GM04504 (cell line): ENCODE results near the gene USP3.
"Not testable (repeated sequence)": the region's sequence is repeated elsewhere in the genome, so short reads cannot be mapped to it uniquely, and the experiment has no call there.

Experiments
- DNase-seq: peaks from one replicate; pipeline ENCODE4 v3.0.0-alpha.2; 2012; ENCODE audit warnings: low read depth

USP3 gene

DNA sequence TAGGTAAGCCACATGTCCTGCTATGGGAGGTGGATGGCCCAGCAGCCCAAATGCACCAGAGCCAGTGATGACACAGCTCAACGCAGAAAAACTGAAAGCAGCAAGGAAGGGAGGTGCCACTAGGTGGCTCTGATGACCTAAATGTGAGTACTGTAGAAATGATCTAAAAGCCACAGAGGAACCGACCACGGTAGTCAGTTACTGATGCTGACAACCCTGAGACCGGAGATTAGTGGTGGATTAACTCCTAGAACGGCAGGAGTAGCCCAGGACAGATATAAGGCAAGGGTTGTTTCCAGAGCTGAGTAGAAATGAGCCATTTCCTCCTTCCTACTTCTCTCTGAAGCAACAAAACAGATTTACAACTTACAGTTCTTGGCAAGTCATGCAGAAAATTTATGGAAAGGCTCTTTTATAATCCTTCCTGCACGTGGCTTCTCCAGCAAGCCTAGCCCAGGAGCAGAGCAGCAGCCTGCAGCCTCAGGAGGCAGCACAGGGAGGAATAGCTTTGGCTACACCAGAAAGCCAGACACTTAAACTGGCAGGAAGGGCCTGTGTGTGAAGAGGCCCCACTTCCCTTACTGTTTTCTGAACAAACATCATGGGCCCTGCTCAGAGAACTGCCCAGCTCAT is 105.9 kb downstream of the USP3 start:
- DNase-seq, result peak; percentile 72

DNA sequence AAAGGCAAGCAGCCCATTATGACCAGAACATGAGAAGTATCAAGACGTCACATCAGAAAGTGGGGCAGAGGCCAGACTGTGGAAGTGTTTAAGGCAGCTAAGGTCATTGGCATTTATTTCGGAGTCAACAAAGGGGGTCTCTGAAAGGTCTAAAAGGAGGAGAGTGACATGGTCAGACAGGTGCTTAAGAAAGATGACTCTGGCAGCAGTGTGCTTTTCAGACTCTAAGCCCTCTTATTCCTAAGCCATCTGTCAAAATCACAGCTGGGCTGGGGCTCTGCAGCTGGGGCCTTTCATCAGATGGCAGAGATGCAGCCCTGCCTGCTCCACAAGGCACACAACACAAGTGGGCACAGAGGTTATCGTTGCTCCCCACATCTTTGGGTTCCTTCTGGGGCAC is 106.8 kb downstream of the USP3 start:
- DNase-seq, result no peak

DNA sequence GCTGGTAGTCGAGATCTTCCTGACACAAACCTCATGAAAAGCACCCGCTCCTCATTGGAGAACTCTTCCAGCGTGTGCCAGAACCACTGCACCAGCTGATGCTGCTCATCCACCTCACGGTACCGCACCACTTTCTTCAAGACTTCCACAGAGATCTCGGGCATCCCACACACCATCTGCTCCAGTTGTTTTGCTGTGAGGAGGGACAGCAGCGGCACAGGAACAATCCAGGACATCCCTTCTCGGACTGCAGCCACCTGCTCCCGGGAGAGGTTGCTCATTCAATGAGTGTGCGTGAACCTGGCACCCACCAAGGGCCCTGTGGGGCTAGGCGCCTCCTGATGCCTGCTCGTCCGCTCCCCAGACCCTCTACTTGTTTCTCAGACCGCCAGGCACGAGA is 107.9 kb downstream of the USP3 start:
- no peak for DNase-seq

DNA sequence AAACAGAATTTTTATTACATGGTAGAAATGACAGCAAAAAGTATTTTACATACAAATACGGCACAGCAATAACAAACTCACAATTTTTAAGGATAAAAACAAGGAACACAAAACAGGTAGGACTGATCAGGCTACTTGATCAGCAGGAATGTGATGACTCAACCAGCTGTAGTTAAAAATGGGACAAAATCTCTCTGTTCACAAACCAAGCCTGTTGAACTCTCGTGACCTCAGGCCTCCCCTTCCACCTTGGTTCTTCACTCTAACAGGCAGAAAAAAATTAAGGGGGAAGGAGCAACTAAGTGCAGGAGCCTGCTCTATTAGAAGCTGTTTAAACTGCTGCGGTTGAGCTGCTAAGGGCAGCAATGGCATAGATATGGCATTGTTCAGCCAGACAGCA is 111.5 kb downstream of the USP3 start:
- no peak for DNase-seq

DNA sequence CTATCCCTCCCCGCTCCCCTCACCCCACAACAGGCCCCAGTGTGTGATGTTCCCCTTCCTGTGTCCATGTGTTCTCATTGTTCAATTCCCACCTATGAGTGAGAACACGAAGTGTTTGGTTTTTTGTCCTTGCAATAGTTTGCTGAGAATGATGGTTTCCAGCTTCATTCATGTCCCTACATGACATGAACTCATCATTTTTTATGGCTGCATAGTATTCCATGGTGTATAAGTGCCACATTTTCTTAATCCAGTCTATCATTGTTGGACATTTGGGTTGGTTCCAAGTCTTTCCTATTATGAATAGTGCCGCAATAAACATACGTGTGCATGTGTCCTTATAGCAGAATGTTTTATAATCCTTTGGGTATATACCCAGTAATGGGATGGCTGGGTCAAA is 112.8 kb downstream of the USP3 start:
- DNase-seq, result not testable (repeated sequence)

DNA sequence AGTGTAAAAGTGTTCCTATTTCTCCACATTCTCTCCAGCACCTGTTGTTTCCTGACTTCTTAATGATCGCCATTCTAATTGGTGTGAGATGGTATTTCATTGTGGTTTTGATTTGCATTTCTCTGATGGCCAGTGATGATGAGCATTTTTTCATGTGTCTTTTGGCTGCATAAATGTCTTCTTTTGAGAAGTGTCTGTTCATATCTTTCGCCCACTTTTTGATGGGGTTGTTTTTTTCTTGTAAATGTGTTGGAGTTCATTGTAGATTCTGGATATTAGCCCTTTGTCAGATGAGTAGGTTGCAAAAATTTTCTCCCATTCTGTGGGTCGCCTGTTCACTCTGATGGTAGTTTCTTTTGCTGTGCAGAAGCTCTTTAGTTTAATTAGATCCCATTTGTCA is 113.2 kb downstream of the USP3 start:
- not testable (repeated sequence) for DNase-seq

DNA sequence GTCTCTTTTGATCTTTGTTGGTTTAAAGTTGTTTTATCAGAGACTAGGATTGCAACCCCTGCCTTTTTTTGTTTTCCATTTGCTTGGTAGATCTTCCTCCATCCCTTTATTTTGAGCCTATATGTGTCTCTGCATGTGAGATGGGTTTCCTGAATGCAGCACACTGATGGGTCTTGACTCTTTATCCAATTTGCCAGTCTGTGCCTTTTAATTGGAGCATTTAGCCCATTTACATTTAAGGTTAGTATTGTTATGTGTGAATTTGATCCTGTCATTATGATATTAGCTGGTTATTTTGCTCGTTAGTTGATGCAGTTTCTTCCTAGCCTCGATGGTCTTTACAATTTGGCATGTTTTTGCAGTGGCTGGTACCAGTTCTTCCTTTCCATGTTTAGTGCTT is 116.4 kb downstream of the USP3 start:
- not testable (repeated sequence) for DNase-seq

DNA sequence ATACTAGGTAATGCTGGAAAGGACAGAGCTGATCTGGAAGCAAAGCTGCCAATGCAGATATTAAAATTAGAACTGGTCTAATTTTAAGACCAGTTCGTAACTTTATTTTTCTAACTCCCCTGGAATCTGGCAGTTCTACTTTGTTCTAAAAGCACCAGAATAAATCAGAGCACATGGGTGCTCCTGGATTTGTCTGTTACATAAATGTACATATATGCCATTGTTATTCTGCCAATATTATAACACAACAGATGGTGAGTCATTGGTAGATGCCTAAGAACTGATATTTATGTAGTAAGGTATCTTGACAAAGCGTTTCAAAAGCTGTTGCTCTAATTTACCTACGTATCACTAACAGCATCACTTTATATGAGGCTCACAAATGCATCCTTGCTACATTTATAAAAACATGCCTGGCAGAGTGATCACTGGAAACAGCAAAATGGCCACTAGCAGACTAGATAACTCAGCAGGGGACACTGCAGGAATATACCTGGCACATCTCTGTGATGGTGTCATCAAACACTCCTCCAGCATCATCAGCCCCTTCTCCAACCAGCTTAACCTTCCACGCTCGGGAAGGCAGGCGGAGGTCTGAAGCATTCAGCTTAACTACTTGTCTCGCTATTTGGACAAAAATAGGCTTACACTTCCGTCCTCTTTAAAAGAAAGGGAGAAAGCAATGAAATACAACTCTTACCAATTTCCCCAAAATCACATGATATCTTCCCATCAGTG is 119.0 kb downstream of the USP3 start:
- no peak for DNase-seq

DNA sequence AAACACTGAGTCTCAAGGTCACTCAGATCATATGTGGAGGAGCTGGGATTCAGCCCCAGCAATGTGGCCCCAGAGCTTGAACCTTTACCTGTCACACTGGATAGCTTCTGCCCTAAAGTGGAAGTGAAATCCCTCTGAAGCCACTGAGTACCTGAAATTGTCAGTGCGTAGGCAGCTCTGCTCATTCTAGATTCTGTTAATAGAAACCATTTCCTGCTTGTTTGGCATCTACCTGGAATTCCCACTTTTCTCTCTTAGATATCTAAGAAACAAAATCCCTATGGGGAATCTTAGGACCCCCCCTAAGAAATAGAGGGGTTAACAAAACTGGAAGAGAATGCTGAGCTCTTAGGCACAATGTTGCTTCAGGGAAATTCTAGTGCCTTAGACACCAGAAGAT is 122.6 kb downstream of the USP3 start:
- no peak for DNase-seq

DNA sequence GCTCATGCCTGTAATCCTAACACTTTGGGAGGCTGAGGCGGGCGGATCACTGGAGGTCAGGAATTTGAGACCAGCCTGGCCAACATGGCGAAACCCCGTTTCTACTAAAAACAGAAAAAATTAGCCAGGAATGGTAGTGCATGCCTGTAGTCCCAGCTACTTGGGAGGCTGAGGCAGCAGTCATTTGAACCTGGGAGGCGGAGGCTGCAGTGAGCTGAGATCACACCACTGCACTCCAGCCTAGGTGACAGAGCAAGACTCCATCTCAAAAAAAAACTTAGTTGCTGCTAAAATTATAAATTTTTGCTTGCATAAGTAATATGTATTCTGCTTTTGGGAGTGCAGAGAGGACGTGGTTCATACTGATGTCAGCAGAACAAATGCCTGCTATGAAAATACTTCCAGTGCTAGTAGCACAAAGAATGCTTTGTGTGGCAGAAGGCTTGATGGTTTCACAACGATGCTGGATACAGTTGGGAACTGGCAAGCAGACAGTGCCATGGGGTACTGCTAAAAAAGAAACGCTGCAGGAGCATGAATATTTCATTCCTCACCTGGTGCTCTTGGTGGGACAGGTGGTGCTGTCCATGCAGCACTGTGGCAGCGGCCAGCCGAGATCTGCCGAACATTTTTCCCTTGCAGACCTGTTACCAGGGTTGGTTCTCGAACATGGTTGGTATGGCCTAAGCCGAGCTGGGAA is 123.9 kb downstream of the USP3 start:
- DNase-seq, result no peak

DNA sequence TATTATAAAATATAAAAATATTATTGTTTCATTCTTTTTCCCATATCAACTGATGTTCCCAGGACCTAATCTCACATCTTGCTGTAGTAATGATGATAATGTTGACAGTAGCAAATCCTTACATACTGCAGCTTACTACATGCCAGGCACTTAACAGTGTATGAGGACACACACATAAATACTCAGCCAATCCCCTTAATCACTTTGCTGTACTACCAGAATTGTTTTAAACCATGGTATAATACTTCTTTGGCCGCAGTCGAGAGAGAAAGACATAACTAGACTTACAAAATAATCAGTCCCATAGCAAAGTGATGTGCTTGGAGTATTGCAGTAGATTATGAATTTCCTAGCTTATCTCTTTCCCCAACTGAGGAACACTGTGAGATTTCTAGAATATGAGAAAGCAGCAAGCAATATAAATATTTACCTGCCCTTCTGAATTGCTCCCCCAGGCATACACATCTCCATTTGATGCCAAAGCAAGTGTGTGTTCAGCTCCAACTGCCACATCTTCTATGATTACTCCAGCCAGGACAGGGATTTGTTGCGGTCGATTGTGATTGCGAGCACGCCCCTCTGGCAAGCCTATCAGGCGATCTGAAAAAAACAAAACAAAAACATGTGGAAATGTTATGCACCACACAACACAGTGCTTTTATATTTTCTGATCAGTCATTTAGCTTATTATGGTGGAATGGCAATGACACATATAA is 125.8 kb downstream of the USP3 start:
- DNase-seq, result no peak

DNA sequence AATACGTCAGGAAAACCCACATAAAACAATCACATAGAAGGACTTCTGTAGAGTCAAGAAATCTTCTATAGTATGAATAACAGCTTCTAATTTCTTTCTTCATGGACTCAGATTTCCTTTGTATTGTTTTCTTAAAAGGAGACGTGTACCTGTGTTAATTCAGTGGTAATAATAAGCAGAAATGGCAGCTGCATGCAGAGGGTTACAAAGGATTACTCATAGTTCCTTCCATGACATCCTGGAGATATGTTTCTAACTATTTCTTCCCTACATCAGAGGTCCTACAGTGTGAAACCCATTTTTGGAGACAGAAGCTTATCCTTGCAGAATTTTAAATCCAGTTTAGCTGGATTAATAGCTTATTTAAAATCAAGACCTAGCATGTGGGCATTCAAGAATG is 128.9 kb downstream of the USP3 start:
- DNase-seq, result no peak

DNA sequence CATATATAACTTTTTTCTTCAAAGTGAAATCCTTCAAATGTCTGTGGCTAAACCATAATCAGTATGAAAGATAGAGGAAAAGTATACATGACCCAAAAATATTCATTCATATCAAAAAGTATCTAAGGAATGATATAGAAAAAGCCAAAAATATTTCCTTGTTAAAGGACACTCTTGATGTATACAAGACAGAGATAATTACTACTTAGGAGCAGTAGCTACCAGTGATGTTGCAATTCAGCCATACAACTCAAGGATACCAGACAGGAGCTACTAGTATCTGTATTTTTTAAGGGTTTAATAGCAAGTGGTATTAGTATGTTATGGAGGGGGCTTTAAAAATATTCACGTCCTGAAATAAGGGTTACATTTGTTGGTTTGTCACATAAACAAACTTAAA is 129.8 kb downstream of the USP3 start:
- no peak for DNase-seq

DNA sequence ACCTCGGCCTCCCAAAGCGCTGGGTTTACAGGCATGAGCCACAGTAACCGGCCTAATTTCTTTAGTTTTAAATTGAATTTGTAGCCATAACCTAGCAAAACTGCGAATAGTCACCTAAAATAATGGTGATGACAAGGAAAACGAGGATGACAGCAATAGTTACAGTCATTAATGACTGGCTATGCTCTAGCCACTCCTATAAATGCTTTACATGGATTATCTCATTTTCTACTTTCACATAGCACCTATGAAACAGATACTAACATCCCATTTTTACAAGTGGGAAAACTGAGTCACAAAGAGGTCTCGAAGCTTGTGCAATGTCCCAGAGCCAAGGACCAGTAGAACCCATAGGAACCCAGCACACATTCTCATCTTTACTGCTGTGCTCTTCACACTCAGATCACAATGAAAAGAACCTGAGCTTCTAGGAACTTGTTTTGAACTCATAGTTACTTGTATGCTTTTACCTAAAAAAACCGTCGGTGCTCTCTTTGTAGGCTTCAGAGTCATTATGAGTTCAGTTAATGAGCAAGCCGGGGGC is 132.2 kb downstream of the USP3 start:
- DNase-seq, result no peak

DNA sequence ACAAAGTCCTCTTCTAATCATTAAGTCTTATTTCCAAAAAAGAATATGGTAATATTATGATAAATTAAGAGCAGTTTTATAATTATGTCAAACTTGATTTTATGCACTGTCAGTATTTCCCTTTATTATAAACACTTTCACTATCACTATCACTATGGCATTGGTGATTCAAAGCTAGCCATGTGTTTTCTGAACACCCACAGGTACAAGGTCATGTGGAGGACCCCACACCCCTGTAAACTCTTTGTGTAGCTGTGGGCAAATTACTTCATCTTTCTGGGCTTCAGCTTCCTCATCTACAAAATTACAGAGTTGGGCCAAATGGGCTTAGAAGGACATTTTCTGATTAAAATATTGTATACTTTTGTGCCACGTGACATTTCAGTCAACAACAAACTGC is 134.4 kb downstream of the USP3 start:
- DNase-seq, result no peak

DNA sequence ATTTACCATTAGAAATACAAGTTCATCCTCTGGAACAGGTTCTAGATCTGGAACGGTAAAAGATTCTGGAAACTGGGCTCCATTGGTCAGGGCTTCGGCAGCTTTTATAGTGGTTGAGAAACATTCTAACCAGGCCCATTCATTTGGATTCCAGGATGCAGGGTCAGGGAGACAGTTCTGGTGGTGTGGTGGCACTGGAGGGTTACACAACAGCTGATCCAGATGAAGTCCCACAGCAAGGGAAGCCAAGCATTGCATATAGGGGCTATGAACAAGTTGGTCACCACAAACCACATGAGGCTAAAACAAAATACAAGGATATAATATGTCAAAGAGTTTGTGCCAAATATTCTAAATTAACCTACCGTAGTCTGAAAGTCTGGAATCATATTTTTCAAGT is 135.8 kb downstream of the USP3 start:
- DNase-seq, result no peak
